ENCODE data around the gene IL33. TPM values are rescaled to one million over a fixed set of nuclear protein-coding genes. Genes with fewer than 3 reads are reported as not detected.

Gene IL33
- total and polyA plus RNA-seq, 2 of the 8 experiments (the other 6 are each of a cell fraction or from before 2014, with no cell fraction given): not detected

DNA sequence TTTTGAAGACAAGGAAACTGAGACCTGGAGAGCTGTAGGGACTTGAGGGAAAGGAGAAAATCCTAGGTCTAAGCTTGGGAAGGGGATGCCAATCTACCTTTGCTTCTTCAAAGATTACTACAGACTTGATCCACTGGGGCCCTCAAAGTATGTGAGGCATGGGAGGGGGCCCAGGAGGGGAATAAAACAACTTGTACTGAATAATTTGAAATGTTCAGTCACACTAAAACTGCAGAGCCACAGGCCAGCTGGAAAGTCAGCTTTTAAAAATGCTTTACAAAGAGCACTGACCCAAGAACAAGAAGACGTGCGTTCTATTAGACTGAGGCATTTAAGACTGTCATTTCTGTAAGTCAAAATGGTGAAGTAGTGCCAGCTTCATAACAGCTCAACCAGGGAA is 13.6 kb downstream of the IL33 start:
- Histone ChIP-seq H3K4me1 (replicated peaks in 1 of 4; ENCODE audit: control insufficient read depth in 3 of 4, insufficient read depth in 4 of 4, low read length in 3 of 4) (peaks cover 0 to 3% (median 1%) of the 10 kb centered on the region in 4 experiments; a peak in 3 of 7 replicates), H3K23ac (ENCODE audit: insufficient read length) (no peak overlapping the region), H4K8ac (ENCODE audit: extremely low read depth, insufficient read depth, low read length) (no peak overlapping the region), H3K27me3 (replicated peaks in 1 of 4; ENCODE audit: control insufficient read depth in 3 of 4, extremely low read depth in 1 of 4, insufficient read depth in 3 of 4, low read length in 3 of 4) (no peaks in the 10 kb centered on the region), H2BK120ac (replicated peaks; ENCODE audit: low read depth, low read length) (no peak overlapping the region), H3K56ac (replicated peaks; ENCODE audit: insufficient read length, low read depth, low read length) (no peak overlapping the region), H2BK5ac (ENCODE audit: low read depth, low read length) (no peak overlapping the region), H3K4me2 (ENCODE audit: insufficient read depth in 1 of 2, low read depth in 2 of 2, low read length in 2 of 2) (no peak overlapping the region), H3K4me3 (ENCODE audit: extremely low read depth in 1 of 4, insufficient read depth in 2 of 4, low read depth in 3 of 4, low read length in 4 of 4) (no peak overlapping the region), H3K79me2 (ENCODE audit: control insufficient read depth in 1 of 2, insufficient read depth in 2 of 2, low read length in 2 of 2) (no peaks in the 10 kb centered on the region), H3K14ac (ENCODE audit: insufficient read length) (no peak overlapping the region), H2BK12ac (ENCODE audit: low read depth, low read length) (no peak overlapping the region; the same call in 1 of the 2 replicates), H2AK5ac (ENCODE audit: low read depth, low read length) (no peak overlapping the region), H4K91ac (replicated peaks; ENCODE audit: insufficient read length, low read length) (no peak overlapping the region), H4K5ac (ENCODE audit: insufficient read length, low read depth, low read length) (no peak overlapping the region), H3K9ac (replicated peaks in 1 of 4; ENCODE audit: extremely low read depth in 1 of 4, low read depth in 3 of 4, low read length in 3 of 4) (no peak overlapping the region), H3K23me2 (ENCODE audit: low read depth, low read length) (no peaks in the 10 kb centered on the region; the same call in 1 of the 2 replicates), H3K36me3 (ENCODE audit: control insufficient read depth in 2 of 4, insufficient read depth in 4 of 4, low read length in 3 of 4) (no peaks in the 10 kb centered on the region), H2BK20ac (ENCODE audit: low read length) (no peak overlapping the region), H3K27ac (ENCODE audit: low read depth, low read length) (no peak overlapping the region), H3K79me1 (ENCODE audit: low read depth, low read length) (no peaks in the 10 kb centered on the region), H3K4ac (replicated peaks; ENCODE audit: insufficient read length, low read depth, low read length) (no peak overlapping the region), H2BK15ac (ENCODE audit: low read length) (no peak overlapping the region), H3K9me3 (ENCODE audit: insufficient read depth in 2 of 2, low read depth in 1 of 2, low read length in 1 of 2) (no peaks in the 10 kb centered on the region), H4K20me1 (replicated peaks in 1 of 2; ENCODE audit: control insufficient read depth in 1 of 2, insufficient read depth in 2 of 2, low read length in 2 of 2) (no peaks in the 10 kb centered on the region), H3K18ac (ENCODE audit: extremely low read depth, low read length) (no peak overlapping the region), H2AFZ (ENCODE audit: low read length) (no peak overlapping the region)
- 89% methylated on average over 2 of the region's 2 CpGs; no CpG with 5 or more reads in 1 of the 2 experiments for WGBS, 2 experiments (ENCODE audit: extremely low coverage in 1 of 2, insufficient coverage in 1 of 2, insufficient read length in 1 of 2, insufficient replicate concordance in 2 of 2, low coverage in 1 of 2, low lambda C conversion rate in 2 of 2, missing lambda C conversion rate in 1 of 2)
- CTCF ChIA-PET (ENCODE audit: partially characterized antibody): interaction anchor here (0.6 kb wide), 1 partner anchor 60 kb away, joined by 3 read pairs; no protein-coding TSS in a partner anchor
- TF ChIP-seq KDM1A (IDR thresholded peaks at IDR 0.05; ENCODE audit: borderline replicate concordance, low read length) (no peak), POLR2AphosphoS5 (IDR thresholded peaks at IDR 0.05; ENCODE audit: low read depth, low read length) (no peak), SIN3A (conservative IDR thresholded peaks at IDR 0.05 in 1 of 2, IDR thresholded peaks at IDR 0.05 in 1 of 2; ENCODE audit: low read depth in 1 of 2, low read length in 2 of 2) (no peak), CEBPB (IDR thresholded peaks at IDR 0.05; ENCODE audit: low read depth, low read length) (no peak), ASH2L (IDR thresholded peaks at IDR 0.05; ENCODE audit: low read length) (no peak), POU5F1 (IDR thresholded peaks at IDR 0.05; ENCODE audit: low read depth, low read length) (no peak), EGR1 (IDR thresholded peaks at IDR 0.05; ENCODE audit: borderline replicate concordance, low read depth, low read length) (no peak), TBP (IDR thresholded peaks at IDR 0.05; ENCODE audit: low read depth, low read length) (no peak), SRF (IDR thresholded peaks at IDR 0.05; ENCODE audit: low read depth, low read length) (no peak), KDM4A (IDR thresholded peaks at IDR 0.05; ENCODE audit: low read depth, low read length, severe bottlenecking) (no peak), CBX5 (IDR thresholded peaks at IDR 0.05; ENCODE audit: low read depth, low read length) (no peak), TAF7 (optimal IDR thresholded peaks at IDR 0.05; ENCODE audit: borderline replicate concordance, low read depth, low read length) (no peak)
- FAIRE-seq (no peak), DNase-seq (ENCODE audit: low read depth in 1 of 2, low spot score in 2 of 2) (no peak)
- POLR2A ChIA-PET (ENCODE audit: partially characterized antibody): interaction anchor here (0.6 kb wide), 1 partner anchor 322 kb away, joined by 3 read pairs; no protein-coding TSS in a partner anchor
